HCT116 (cell line): ENCODE data around the gene DICER1. TPM values are rescaled to one million over a fixed set of nuclear protein-coding genes. Genes with fewer than 3 reads are reported as not detected.

Experiments used
- ATAC-seq: fragments of 200-7000 bp; cut with Tn5 transposase; 2 replicates; pipeline ENCODE4 v1.9.1; 2020; ENCODE audit warnings: mild to moderate bottlenecking, moderate library complexity
- BruUV-seq: library from RNA; stranded (reverse); fragments of 400-500 nt; replicated peaks from 2 replicates; lab custom pipeline; 2021; lab: Mats Ljungman, UMichigan
- CTCF ChIA-PET: fragments of 300-600 bp; sonication (Branson Sonifier 250); formaldehyde crosslinking; loops from one replicate; lab custom pipeline; 2021; ENCODE audit warnings: antibody characterized with exemption; lab: Charles Lee
- POLR2A ChIA-PET: fragments of 300-600, 350-600 bp; sonication (Branson Sonifier 250); formaldehyde crosslinking; loops from one replicate; lab custom pipeline; 2021; ENCODE audit warnings: antibody characterized with exemption; lab: Charles Lee
- RAD21 ChIA-PET, 2 experiments: fragments of 300-600 bp; sonication (Branson Sonifier 250); formaldehyde crosslinking; loops; one replicate each; lab custom pipeline; 2023; ENCODE audit warnings: low total read pairs in 2 of 2; ENCODE audit not compliant: uncharacterized antibody in 2 of 2, unreplicated experiment in 2 of 2, low non-redundant PET in 1 of 2; lab: Charles Lee
- DNase-seq: peaks from one replicate; pipeline ENCODE4 v3.0.0-alpha.2; 2010; ENCODE audit warnings: low read depth, low spot score
- H2AFZ ChIP-seq: fragments of 200-600 bp; shearing (Covaris generic), sonication (generic); 2 replicates; pipeline ENCODE4 v1.6.1; 2017; ENCODE audit warnings: low read depth, mixed run types, mixed read lengths, antibody characterized with exemption, low read length; ENCODE audit not compliant: poor library complexity, severe bottlenecking
- H3K27ac ChIP-seq: 2 replicates; pipeline ENCODE4 v1.5.1; 2012; ENCODE audit warnings: low read depth, low read length
- H3K27me3 ChIP-seq: fragments of 200-600 bp; sonication (generic); 2 replicates; pipeline ENCODE4 v1.6.1; 2016; ENCODE audit warnings: mixed run types, low read length, mixed read lengths; ENCODE audit not compliant: insufficient read depth
- H3K36me3 ChIP-seq, 2 experiments: fragments of 200-500 bp in 1 of 2; fragments of 200-600 bp in 1 of 2; sonication (Bioruptor generic) in 1 of 2; sonication (generic) in 1 of 2; 2 replicates each; pipeline versions ENCODE4 v1.5.1 to v1.6.1; 2014 to 2016; ENCODE audit warnings: low read length in 2 of 2, inconsistent platforms in 1 of 2, mixed read lengths in 1 of 2, mixed run types in 1 of 2; ENCODE audit not compliant: insufficient read depth in 2 of 2, control insufficient read depth in 1 of 2
- H3K4me1 ChIP-seq, 2 experiments: fragments of 200-600 bp in 1 of 2; sonication (generic) in 1 of 2; 2 replicates each; pipeline versions ENCODE4 v1.5.1 to v1.6.1; 2012 to 2017; ENCODE audit warnings: low read length in 2 of 2, inconsistent platforms in 1 of 2, mild to moderate bottlenecking in 1 of 2, mixed read lengths in 1 of 2, mixed run types in 1 of 2, moderate library complexity in 1 of 2; ENCODE audit not compliant: insufficient read depth in 2 of 2, control insufficient read depth in 1 of 2
- H3K4me2 ChIP-seq: fragments of 200-600 bp; sonication (generic); 2 replicates; pipeline ENCODE4 v1.6.1; 2017; ENCODE audit warnings: mixed run types, low read length, mixed read lengths
- H3K4me3 ChIP-seq, 2 experiments: fragments of 200-600 bp in 1 of 2; sonication (generic) in 1 of 2; replicated peaks in 1 of 2; 2 replicates each; pipeline ENCODE4 v1.5.1; 2011 to 2016; ENCODE audit warnings: low read length in 2 of 2, control low read depth in 1 of 2, low read depth in 1 of 2, mild to moderate bottlenecking in 1 of 2, mixed read lengths in 1 of 2, mixed run types in 1 of 2
- H3K79me2 ChIP-seq: fragments of 200-600 bp; sonication (generic); 2 replicates; pipeline ENCODE4 v1.6.1; 2017; ENCODE audit warnings: mild to moderate bottlenecking, mixed run types, low read length, moderate library complexity, mixed read lengths; ENCODE audit not compliant: insufficient read depth
- H3K9ac ChIP-seq: fragments of 200-600 bp; sonication (generic); 2 replicates; pipeline ENCODE4 v1.6.1; 2016; ENCODE audit warnings: low read length, mixed read lengths
- H3K9me2 ChIP-seq: fragments of 200-600 bp; sonication (generic), shearing (Covaris generic); 2 replicates; pipeline ENCODE4 v1.6.1; 2017; ENCODE audit warnings: mixed run types, mild to moderate bottlenecking, moderate library complexity; ENCODE audit not compliant: insufficient read depth
- H3K9me3 ChIP-seq, 2 experiments: fragments of 200-500 bp in 1 of 2; fragments of 200-600 bp in 1 of 2; sonication (Bioruptor generic) in 1 of 2; sonication (generic) in 1 of 2; 2 replicates each; pipeline ENCODE4 v1.6.1; 2014 to 2017; ENCODE audit warnings: low read length in 2 of 2, mixed read lengths in 2 of 2, inconsistent platforms in 1 of 2, low read depth in 1 of 2, mild to moderate bottlenecking in 1 of 2, mixed run types in 1 of 2, moderate library complexity in 1 of 2; ENCODE audit not compliant: control insufficient read depth in 1 of 2, insufficient read depth in 1 of 2
- H4K20me1 ChIP-seq: fragments of 200-600 bp; sonication (generic), shearing (Covaris generic); 2 replicates; pipeline ENCODE4 v1.6.1; 2017; ENCODE audit warnings: mixed run types, mild to moderate bottlenecking, moderate library complexity; ENCODE audit not compliant: insufficient read depth
- CBX3 ChIP-seq: IDR thresholded peaks from 2 replicates; pipeline ENCODE4 v1.6.1; 2012; ENCODE audit warnings: low read depth
- EGR1 ChIP-seq: IDR thresholded peaks from 2 replicates; pipeline ENCODE4 v1.6.1; 2012; ENCODE audit warnings: low read depth
- ELF1 ChIP-seq: IDR thresholded peaks from 2 replicates; pipeline ENCODE4 v1.6.1; 2012; ENCODE audit warnings: low read depth, borderline replicate concordance
- EZH2 ChIP-seq: fragments of 200-600 bp; sonication (generic); IDR thresholded peaks from 2 replicates; pipeline ENCODE4 v1.6.1; 2017; ENCODE audit warnings: antibody characterized with exemption, mixed run types
- EZH2phosphoT487 ChIP-seq: fragments of 200-600 bp; IDR thresholded peaks from 2 replicates; pipeline ENCODE4 v1.6.1; 2018; ENCODE audit warnings: antibody characterized with exemption, borderline replicate concordance
- JUND ChIP-seq: IDR thresholded peaks from 2 replicates; pipeline ENCODE4 v1.6.1; 2012
- POLR2A ChIP-seq: IDR thresholded peaks from 2 replicates; pipeline ENCODE4 v1.7.0; 2011; ENCODE audit warnings: borderline replicate concordance; ENCODE audit not compliant: insufficient read depth, insufficient read length; ENCODE audit errors: extremely low read depth
- POLR2AphosphoS5 ChIP-seq: IDR thresholded peaks from 2 replicates; pipeline ENCODE4 v1.6.1; 2011; ENCODE audit warnings: mild to moderate bottlenecking, low read depth, low read length, moderate library complexity
- RAD21 ChIP-seq: IDR thresholded peaks from 2 replicates; pipeline ENCODE4 v1.6.1; 2012; ENCODE audit warnings: low read depth, mild to moderate bottlenecking
- REST ChIP-seq: IDR thresholded peaks from 2 replicates; pipeline ENCODE4 v1.6.1; 2012; ENCODE audit warnings: low read depth
- SIN3A ChIP-seq: IDR thresholded peaks from 2 replicates; pipeline ENCODE4 v1.6.1; 2012; ENCODE audit warnings: low read depth
- SP1 ChIP-seq: IDR thresholded peaks from 2 replicates; pipeline ENCODE4 v1.6.1; 2012; ENCODE audit warnings: low read depth
- SRF ChIP-seq: IDR thresholded peaks from 2 replicates; pipeline ENCODE4 v1.6.1; 2012; ENCODE audit warnings: low read depth
- YY1 ChIP-seq: IDR thresholded peaks from 2 replicates; pipeline ENCODE4 v1.6.1; 2011; ENCODE audit warnings: low read length, low read depth, moderate library complexity, mild to moderate bottlenecking; ENCODE audit not compliant: insufficient replicate concordance; ENCODE audit errors: extremely low read depth
- ZFX ChIP-seq: fragments of 450-650 bp; IDR thresholded peaks from 2 replicates; pipeline ENCODE4 v1.6.1; 2017
- ZNF274 ChIP-seq: fragments of 200-500 bp; sonication (Bioruptor generic); IDR thresholded peaks from 2 replicates; pipeline ENCODE4 v1.6.1; 2014; ENCODE audit warnings: mild to moderate bottlenecking, low read depth, low read length, inconsistent platforms
- intact Hi-C: fragments of 100-400 bp; cut with micrococcal nuclease; formaldehyde crosslinking; loops from 2 replicates; pipeline ENCODE4 v1.10.0; 2022
- total RNA-seq: library from RNA; stranded (reverse); gene quantifications from one replicate; pipeline ENCODE4 v1.2.1, GENCODE V29; 2021; ENCODE audit not compliant: unreplicated experiment
- TF ChIP-seq, protein P1 (sequence below): IDR thresholded peaks from 2 replicates; pipeline ENCODE4 v1.6.1; 2012
- TF ChIP-seq, protein P2 (sequence below), 3 experiments: fragments of 200-600 bp in 1 of 3; sonication (generic) in 1 of 3; IDR thresholded peaks in 2 of 3; conservative IDR thresholded peaks in 1 of 3; 2 replicates each; pipeline ENCODE4 v1.5.1; 2012 to 2017; ENCODE audit warnings: low read depth in 2 of 3, low read length in 2 of 3, antibody characterized with exemption in 1 of 3, borderline replicate concordance in 1 of 3, control low read depth in 1 of 3, mild to moderate bottlenecking in 1 of 3, mixed read lengths in 1 of 3, mixed run types in 1 of 3, moderate library complexity in 1 of 3; ENCODE audit not compliant: insufficient read depth in 1 of 3
- TF ChIP-seq, protein P3 (sequence below): IDR thresholded peaks from 2 replicates; pipeline ENCODE4 v1.6.1; 2012
- TF ChIP-seq, protein P4 (sequence below): IDR thresholded peaks from 2 replicates; pipeline ENCODE4 v1.6.1; 2011; ENCODE audit warnings: mild to moderate bottlenecking, low read length, moderate library complexity; ENCODE audit not compliant: insufficient replicate concordance; ENCODE audit errors: extremely low read depth

DICER1 gene
- total RNA-seq, 1 experiment from 2014 or later, result 38.6 TPM

DNA sequence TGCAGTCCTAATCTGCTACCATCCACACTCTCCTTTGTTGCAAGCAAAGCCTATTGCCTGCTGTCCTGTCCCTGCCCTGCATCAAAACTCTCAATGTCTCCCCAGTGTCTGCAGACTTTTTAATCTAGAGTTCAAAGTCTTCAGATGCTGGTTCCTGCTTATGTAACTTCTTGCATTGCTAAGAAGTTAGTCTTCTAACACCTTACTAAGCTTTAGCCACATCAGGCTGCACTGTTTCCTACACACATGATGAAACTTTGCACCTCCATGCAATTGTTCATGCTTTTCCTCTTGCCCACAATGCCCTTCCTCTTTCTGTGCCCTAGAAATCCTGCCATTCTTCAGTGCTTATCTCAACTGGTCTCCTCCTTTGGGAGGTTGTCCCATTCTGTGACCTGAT is 16.2 kb upstream of the DICER1 start (continued):
- no peak for TF ChIP-seq EZH2phosphoT487
- no peak for TF ChIP-seq SRF
- no peak for TF ChIP-seq YY1
- TF ChIP-seq EZH2, result no peak
- TF ChIP-seq POLR2AphosphoS5, result no peak
- TF ChIP-seq RAD21, result no peak
- TF ChIP-seq JUND, result no peak

DNA sequence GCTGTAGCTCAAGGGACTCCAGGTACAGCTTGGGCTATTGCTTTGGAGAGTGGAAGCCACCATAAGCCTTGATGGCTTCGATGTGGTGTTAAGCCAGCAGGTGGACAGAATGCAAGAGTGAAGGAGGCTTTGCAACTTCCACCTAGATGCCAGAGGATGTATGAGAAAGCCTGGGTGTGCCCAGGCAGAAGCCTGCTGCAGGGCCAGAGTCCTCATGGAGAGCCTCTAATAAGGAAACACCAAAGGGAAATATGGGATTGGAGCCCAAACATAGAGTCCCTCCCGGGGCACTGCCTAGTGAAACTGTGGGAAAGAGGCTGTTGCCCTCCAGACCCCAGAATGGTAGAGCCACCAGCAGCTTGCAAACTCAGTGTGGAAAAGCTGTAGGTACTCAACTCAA is 9.8 kb upstream of the DICER1 start:
- H3K9me2 ChIP-seq, result no peaks in the 10 kb centered on the region
- no peak overlapping the region for H3K4me3 ChIP-seq
- BruUV-seq, result no TSS peak
- no peaks in the 10 kb centered on the region for H3K36me3 ChIP-seq
- no peak overlapping the region for H3K4me2 ChIP-seq
- POLR2A ChIA-PET, result no interaction called here
- RAD21 ChIA-PET, result no interaction called here
- CTCF ChIA-PET, result no interaction called here
- ATAC-seq (no peak), DNase-seq (no peak)
- no peaks in the 10 kb centered on the region for H3K27me3 ChIP-seq
- no peak overlapping the region for H2AFZ ChIP-seq
- no peaks in the 10 kb centered on the region for H4K20me1 ChIP-seq
- H3K27ac ChIP-seq, result no peak overlapping the region
- H3K79me2 ChIP-seq, result no peaks in the 10 kb centered on the region
- H3K4me1 ChIP-seq, result no peaks in the 10 kb centered on the region
- no peaks in the 10 kb centered on the region; a peak in 1 of 4 replicates for H3K9me3 ChIP-seq
- intact Hi-C loops, result no loop called here
- H3K9ac ChIP-seq, result no peak overlapping the region
- TF ChIP-seq EZH2phosphoT487 (no peak), ZNF274 (no peak), CBX3 (no peak), EZH2 (no peak), REST (no peak), SP1 (no peak), ZFX (no peak), SIN3A (no peak), SRF (no peak), YY1 (no peak), POLR2A (no peak), ELF1 (no peak), EGR1 (no peak)
- TF ChIP-seq, protein P1, sequence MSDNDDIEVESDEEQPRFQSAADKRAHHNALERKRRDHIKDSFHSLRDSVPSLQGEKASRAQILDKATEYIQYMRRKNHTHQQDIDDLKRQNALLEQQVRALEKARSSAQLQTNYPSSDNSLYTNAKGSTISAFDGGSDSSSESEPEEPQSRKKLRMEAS, result no peak
- TF ChIP-seq, protein P2, sequence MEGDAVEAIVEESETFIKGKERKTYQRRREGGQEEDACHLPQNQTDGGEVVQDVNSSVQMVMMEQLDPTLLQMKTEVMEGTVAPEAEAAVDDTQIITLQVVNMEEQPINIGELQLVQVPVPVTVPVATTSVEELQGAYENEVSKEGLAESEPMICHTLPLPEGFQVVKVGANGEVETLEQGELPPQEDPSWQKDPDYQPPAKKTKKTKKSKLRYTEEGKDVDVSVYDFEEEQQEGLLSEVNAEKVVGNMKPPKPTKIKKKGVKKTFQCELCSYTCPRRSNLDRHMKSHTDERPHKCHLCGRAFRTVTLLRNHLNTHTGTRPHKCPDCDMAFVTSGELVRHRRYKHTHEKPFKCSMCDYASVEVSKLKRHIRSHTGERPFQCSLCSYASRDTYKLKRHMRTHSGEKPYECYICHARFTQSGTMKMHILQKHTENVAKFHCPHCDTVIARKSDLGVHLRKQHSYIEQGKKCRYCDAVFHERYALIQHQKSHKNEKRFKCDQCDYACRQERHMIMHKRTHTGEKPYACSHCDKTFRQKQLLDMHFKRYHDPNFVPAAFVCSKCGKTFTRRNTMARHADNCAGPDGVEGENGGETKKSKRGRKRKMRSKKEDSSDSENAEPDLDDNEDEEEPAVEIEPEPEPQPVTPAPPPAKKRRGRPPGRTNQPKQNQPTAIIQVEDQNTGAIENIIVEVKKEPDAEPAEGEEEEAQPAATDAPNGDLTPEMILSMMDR (IDR thresholded peaks at IDR 0.05 in 2 of 3, conservative IDR thresholded peaks at IDR 0.05 in 1 of 3; ENCODE audit: borderline replicate concordance in 1 of 3, insufficient read depth in 1 of 3, low read depth in 2 of 3, low read length in 2 of 3), result no peak
- TF ChIP-seq, protein P3, sequence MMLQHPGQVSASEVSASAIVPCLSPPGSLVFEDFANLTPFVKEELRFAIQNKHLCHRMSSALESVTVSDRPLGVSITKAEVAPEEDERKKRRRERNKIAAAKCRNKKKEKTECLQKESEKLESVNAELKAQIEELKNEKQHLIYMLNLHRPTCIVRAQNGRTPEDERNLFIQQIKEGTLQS, result no peak
- TF ChIP-seq, protein P4, sequence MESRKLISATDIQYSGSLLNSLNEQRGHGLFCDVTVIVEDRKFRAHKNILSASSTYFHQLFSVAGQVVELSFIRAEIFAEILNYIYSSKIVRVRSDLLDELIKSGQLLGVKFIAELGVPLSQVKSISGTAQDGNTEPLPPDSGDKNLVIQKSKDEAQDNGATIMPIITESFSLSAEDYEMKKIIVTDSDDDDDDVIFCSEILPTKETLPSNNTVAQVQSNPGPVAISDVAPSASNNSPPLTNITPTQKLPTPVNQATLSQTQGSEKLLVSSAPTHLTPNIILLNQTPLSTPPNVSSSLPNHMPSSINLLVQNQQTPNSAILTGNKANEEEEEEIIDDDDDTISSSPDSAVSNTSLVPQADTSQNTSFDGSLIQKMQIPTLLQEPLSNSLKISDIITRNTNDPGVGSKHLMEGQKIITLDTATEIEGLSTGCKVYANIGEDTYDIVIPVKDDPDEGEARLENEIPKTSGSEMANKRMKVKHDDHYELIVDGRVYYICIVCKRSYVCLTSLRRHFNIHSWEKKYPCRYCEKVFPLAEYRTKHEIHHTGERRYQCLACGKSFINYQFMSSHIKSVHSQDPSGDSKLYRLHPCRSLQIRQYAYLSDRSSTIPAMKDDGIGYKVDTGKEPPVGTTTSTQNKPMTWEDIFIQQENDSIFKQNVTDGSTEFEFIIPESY, result no peak
